ENCODE measurements around the gene HIPK2. TPM values are rescaled to one million over a fixed set of nuclear protein-coding genes. Genes with fewer than 3 reads are reported as not detected.

The HIPK2 gene
- total and polyA plus RNA-seq, 2 of the 4 experiments (the other 2 are of a cell fraction) = 22.0 to 27.1 TPM

DNA sequence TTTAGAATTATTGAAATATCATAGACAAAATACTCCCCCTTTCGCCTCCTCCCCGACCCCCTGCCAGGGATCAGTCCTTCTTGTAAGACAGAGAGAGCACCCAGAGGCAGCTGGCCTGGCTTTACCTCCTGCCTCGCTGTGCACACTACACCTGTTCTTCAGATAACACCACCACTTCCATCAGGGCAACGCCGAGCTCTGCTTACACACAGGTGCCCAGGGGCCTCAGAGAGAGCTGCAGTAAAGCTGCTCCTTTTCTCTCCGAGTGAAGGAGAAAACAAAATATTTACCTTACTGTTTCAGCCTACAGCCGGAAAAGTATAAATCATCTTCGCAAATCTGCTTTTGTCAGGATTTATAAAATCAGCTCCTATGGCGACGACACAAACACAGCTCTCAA lies 80.7 kb downstream of the HIPK2 start:
- no peaks in the 10 kb centered on the region for H3K9me3 ChIP-seq (ENCODE audit: control insufficient read depth, insufficient read depth, low read length)

More for the DNA sequence above, 80.7 kb downstream of the HIPK2 start:
- 53% methylated on average over 3 of the region's 10 CpGs; no CpG with 5 or more reads in 1 of the 2 experiments for WGBS, 2 experiments (ENCODE audit: extremely low coverage in 2 of 2, insufficient read length in 1 of 2)
- Histone ChIP-seq H3K56ac (ENCODE audit: extremely low read depth, insufficient read depth, low read length) (no peak overlapping the region), H3K4me1 (ENCODE audit: control insufficient read depth, insufficient read depth, low read length) (peaks cover 32% of the 10 kb centered on the region), H3K18ac (ENCODE audit: low read depth, low read length) (no peak overlapping the region), H4K5ac (ENCODE audit: low read depth, low read length) (no peak overlapping the region), H3K23ac (ENCODE audit: low read depth, low read length) (no peak overlapping the region; the same call in 1 of the 2 replicates), H3K4me3 (ENCODE audit: insufficient read depth, low read depth, low read length) (no peak overlapping the region), H2BK20ac (ENCODE audit: low read depth, low read length) (no peak overlapping the region), H2BK15ac (ENCODE audit: low read depth, low read length) (no peak overlapping the region), H3K27ac (ENCODE audit: insufficient read depth, low read length) (no peak overlapping the region), H3K4me2 (ENCODE audit: low read depth, low read length) (no peak overlapping the region), H2BK120ac (ENCODE audit: low read depth, low read length) (no peak overlapping the region), H3K14ac (replicated peaks; ENCODE audit: low read depth, low read length) (no peak overlapping the region), H4K91ac (ENCODE audit: insufficient read depth, low read depth, low read length) (no peak overlapping the region), H3K9ac (ENCODE audit: low read depth, low read length) (no peak overlapping the region), H2AFZ (replicated peaks; ENCODE audit: low read length, poor library complexity) (no peak overlapping the region), H3K9me1 (ENCODE audit: insufficient read depth, low read length) (peaks cover 48% of the 10 kb centered on the region), H2BK5ac (ENCODE audit: low read depth, low read length, poor library complexity, severe bottlenecking) (no peak overlapping the region), H2AK9ac (replicated peaks; ENCODE audit: low read depth, low read length, poor library complexity) (no peak overlapping the region), H3K79me1 (ENCODE audit: low read depth in 1 of 2, low read length in 2 of 2) (peaks cover 67 to 98% of the 10 kb centered on the region in 2 experiments), H3K36me3 (ENCODE audit: control insufficient read depth, insufficient read depth, low read length) (peaks cover 63% of the 10 kb centered on the region), H3K27me3 (ENCODE audit: control insufficient read depth, insufficient read depth, low read length) (no peaks in the 10 kb centered on the region), H4K20me1 (ENCODE audit: insufficient read depth, low read length) (peaks cover 95% of the 10 kb centered on the region), H4K8ac (ENCODE audit: low read depth in 2 of 2, low read length in 2 of 2) (no peak overlapping the region), H3K4ac (ENCODE audit: low read depth, low read length) (no peak overlapping the region), H2AK5ac (ENCODE audit: low read depth, low read length) (no peak overlapping the region)
- CTCF ChIA-PET = no interaction called here
- dilution Hi-C loops (cut with HindIII; ENCODE audit: low sequenced_read_pairs, unreplicated experiment) = no loop called here
- in situ Hi-C loops (cut with MboI; ENCODE audit: low sequenced_read_pairs) = no loop called here
- no TSS peak for BruUV-seq (replicated peaks)
- DNase-seq (no peak), ATAC-seq (ENCODE audit: low read depth) (no peak)
- no peak for TF ChIP-seq MAZ (IDR thresholded peaks at IDR 0.05; ENCODE audit: borderline replicate concordance, low read depth, low read length)
- no peak for TF ChIP-seq CHD1 (IDR thresholded peaks at IDR 0.05; ENCODE audit: low read depth, low read length)
- no peak for TF ChIP-seq ELK1 (IDR thresholded peaks at IDR 0.05; ENCODE audit: borderline replicate concordance, low read depth, low read length)
- no peak for TF ChIP-seq RCOR1 (IDR thresholded peaks at IDR 0.05; ENCODE audit: insufficient replicate concordance, low read length)
- no peak for TF ChIP-seq SMC3 (IDR thresholded peaks at IDR 0.05; ENCODE audit: low read depth, low read length)
- no peak for TF ChIP-seq POLR2A (IDR thresholded peaks at IDR 0.05; ENCODE audit: low read depth, low read length)
- TF ChIP-seq USF2 (IDR thresholded peaks at IDR 0.05; ENCODE audit: low read depth, low read length) = no peak
- TF ChIP-seq MXI1 (IDR thresholded peaks at IDR 0.05; ENCODE audit: borderline replicate concordance, low read depth, low read length) = no peak
- intact Hi-C loops (cut with micrococcal nuclease) = no loop called here
- POLR2A ChIA-PET (ENCODE audit: unreplicated experiment) = no interaction called here

Data from IMR-90 (cell line).